Prostate gland (tissue), 2 donors: ENCODE measurements around the gene TPH2. TPM values are rescaled to one million over a fixed set of nuclear protein-coding genes. Genes with fewer than 3 reads are reported as not detected.

Source experiments
- DNase-seq: peaks from one replicate; pipeline ENCODE4 v3.0.0-alpha.2; 2019; ENCODE audit warnings: low spot score
- H3K27ac ChIP-seq, 2 donors: fragments of 200-600 bp; sonication (generic); 2 replicates each; pipeline ENCODE4 v1.5.1; 2017 to 2019
- H3K27me3 ChIP-seq: fragments of 200-600 bp; sonication (generic); replicated peaks from 2 replicates; pipeline ENCODE4 v1.5.1; 2019; ENCODE audit not compliant: insufficient read depth
- H3K36me3 ChIP-seq, 2 donors: fragments of 200-600 bp; sonication (generic); 1 replicate in 1 of 2; 2 replicates in 1 of 2; pipeline versions ENCODE4 v1.5.1 to v1.8.1; 2017 to 2019
- H3K4me1 ChIP-seq: fragments of 200-600 bp; sonication (generic); replicated peaks from 2 replicates; pipeline ENCODE4 v1.5.1; 2019
- H3K4me3 ChIP-seq, 2 donors: fragments of 200-600 bp; sonication (generic); 2 replicates each; pipeline ENCODE4 v1.5.1; 2017 to 2019
- H3K9me3 ChIP-seq: fragments of 200-600 bp; sonication (generic); 2 replicates; pipeline ENCODE4 v1.5.1; 2017
- CTCF ChIP-seq, 4 experiments: fragments of 200-600 bp in 2 of 4; fragments of 450-650 bp in 2 of 4; sonication (generic) in 2 of 4; IDR thresholded peaks; 1 replicate in 3 of 4; 2 replicates in 1 of 4; pipeline ENCODE4 v1.5.1; 2016 to 2019; ENCODE audit warnings: antibody characterized with exemption in 4 of 4, mild to moderate bottlenecking in 2 of 4, moderate library complexity in 2 of 4
- POLR2A ChIP-seq: fragments of 450-650 bp; IDR thresholded peaks from one replicate; pipeline ENCODE4 v1.6.1; 2016; ENCODE audit warnings: antibody characterized with exemption, mild to moderate bottlenecking
- POLR2AphosphoS5 ChIP-seq: sonication (generic); formaldehyde crosslinking; IDR thresholded peaks from one replicate; pipeline ENCODE4 v1.6.1; 2017; ENCODE audit warnings: antibody characterized with exemption
- whole genome bisulfite sequencing: methylation state at CpG from one replicate; pipeline ENCODE4 v1.1.5; 2018; 5-methylcytosine and 5-hydroxymethylcytosine counted together
- intact Hi-C: fragments of 100-400 bp; cut with DNase I; formaldehyde crosslinking; loops from one replicate; pipeline ENCODE4 v1.14.2; 2022
- total RNA-seq, 2 donors: library from RNA; depleted of rRNA; stranded (reverse); fragments of >200 nt; gene quantifications; one replicate each; pipeline ENCODE4 v1.1.0, GENCODE V29; 2016

The TPH2 gene
- total RNA-seq, 2 donors from 2014 or later = not detected

GRCh38 chr12:72041811-72042210 lies 103.2 kb downstream of the TPH2 start:
- Histone ChIP-seq H3K27ac (no peak overlapping the region), H3K9me3 (no peaks in the 10 kb centered on the region), H3K27me3 (no peaks in the 10 kb centered on the region), H3K4me1 (no peaks in the 10 kb centered on the region), H3K4me3 (no peak overlapping the region), H3K36me3 (no peaks in the 10 kb centered on the region)
- TF ChIP-seq POLR2AphosphoS5 = no peak
- TF ChIP-seq CTCF (IDR thresholded peaks at IDR 0.05) = no peak
- TF ChIP-seq POLR2A = no peak
- DNase-seq = no peak
- WGBS = 70% methylated on average over 2 of the region's 2 CpGs
- intact Hi-C loops = no loop called here

- WGBS = 76% methylated on average over 2 of the region's 2 CpGs
- Histone ChIP-seq H3K4me3 (no peak overlapping the region), H3K27ac (no peak overlapping the region), H3K36me3 (no peaks in the 10 kb centered on the region), H3K4me1 (no peaks in the 10 kb centered on the region), H3K27me3 (no peaks in the 10 kb centered on the region), H3K9me3 (no peaks in the 10 kb centered on the region)
- intact Hi-C loops = no loop called here
- DNase-seq = no peak
- TF ChIP-seq CTCF (IDR thresholded peaks at IDR 0.05) (no peak), POLR2A (no peak)
These were observed 115.0 kb downstream of the TPH2 start for GRCh38 chr12:72053604-72054003.

- Histone ChIP-seq H3K4me1 (no peaks in the 10 kb centered on the region), H3K36me3 (no peaks in the 10 kb centered on the region), H3K9me3 (no peaks in the 10 kb centered on the region), H3K4me3 (no peak overlapping the region), H3K27me3 (no peaks in the 10 kb centered on the region), H3K27ac (no peak overlapping the region)
- 82% methylated on average over 2 of the region's 2 CpGs for WGBS
- intact Hi-C loops = no loop called here
- DNase-seq = no peak
- TF ChIP-seq CTCF (IDR thresholded peaks at IDR 0.05) (no peak), POLR2A (no peak), POLR2AphosphoS5 (no peak)
These were observed 115.9 kb downstream of the TPH2 start for GRCh38 chr12:72054511-72054910.

GRCh38 chr12:72057330-72057914 lies 118.8 kb downstream of the TPH2 start:
- H3K9me3 ChIP-seq = no peaks in the 10 kb centered on the region
- 22% methylated on average over 5 of the region's 5 CpGs for WGBS
- H3K27ac ChIP-seq = no peak overlapping the region
- DNase-seq = no peak
- H3K36me3 ChIP-seq = no peaks in the 10 kb centered on the region
- intact Hi-C loops = no loop called here
- no peaks in the 10 kb centered on the region for H3K4me1 ChIP-seq
- H3K27me3 ChIP-seq = no peaks in the 10 kb centered on the region
- H3K4me3 ChIP-seq = no peak overlapping the region
- TF ChIP-seq POLR2AphosphoS5 (no peak), POLR2A (no peak), CTCF (IDR thresholded peaks at IDR 0.05) (no peak)

GRCh38 chr12:72063073-72063472 lies 124.4 kb downstream of the TPH2 start:
- 61% methylated on average over 2 of the region's 2 CpGs for WGBS
- Histone ChIP-seq H3K27me3 (no peaks in the 10 kb centered on the region), H3K4me1 (no peaks in the 10 kb centered on the region), H3K36me3 (no peaks in the 10 kb centered on the region), H3K4me3 (no peak overlapping the region), H3K27ac (no peak overlapping the region), H3K9me3 (no peaks in the 10 kb centered on the region)
- DNase-seq = no peak
- TF ChIP-seq POLR2AphosphoS5 = no peak
- no peak for TF ChIP-seq POLR2A
- no peak for TF ChIP-seq CTCF (IDR thresholded peaks at IDR 0.05)
- intact Hi-C loops = no loop called here
